GM18526 (cell line): Measurements from ENCODE around the gene INTS14.

Source experiments
- POLR2A ChIP-seq: IDR thresholded peaks from 3 replicates; pipeline ENCODE4 v1.6.1; 2011; ENCODE audit not compliant: insufficient read length; ENCODE audit errors: extremely low read depth

The INTS14 gene

DNA sequence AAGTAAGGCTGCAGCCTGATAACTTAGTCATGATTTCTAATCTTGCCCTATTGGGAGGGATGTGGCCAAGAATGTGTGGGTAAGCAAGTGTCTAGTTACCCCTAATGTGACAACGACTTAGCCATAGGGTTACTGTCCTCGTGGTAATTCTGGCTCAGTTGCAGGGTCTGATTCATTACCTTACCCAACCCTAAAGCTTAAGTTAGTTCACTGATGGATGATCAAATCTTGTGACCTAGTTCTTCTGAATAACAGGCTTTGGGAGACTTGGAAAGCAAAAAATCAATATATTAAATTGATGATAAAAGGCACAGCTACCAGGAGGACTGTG lies 1.6 kb upstream of the INTS14 start:
- TF ChIP-seq POLR2A, result no peak

DNA sequence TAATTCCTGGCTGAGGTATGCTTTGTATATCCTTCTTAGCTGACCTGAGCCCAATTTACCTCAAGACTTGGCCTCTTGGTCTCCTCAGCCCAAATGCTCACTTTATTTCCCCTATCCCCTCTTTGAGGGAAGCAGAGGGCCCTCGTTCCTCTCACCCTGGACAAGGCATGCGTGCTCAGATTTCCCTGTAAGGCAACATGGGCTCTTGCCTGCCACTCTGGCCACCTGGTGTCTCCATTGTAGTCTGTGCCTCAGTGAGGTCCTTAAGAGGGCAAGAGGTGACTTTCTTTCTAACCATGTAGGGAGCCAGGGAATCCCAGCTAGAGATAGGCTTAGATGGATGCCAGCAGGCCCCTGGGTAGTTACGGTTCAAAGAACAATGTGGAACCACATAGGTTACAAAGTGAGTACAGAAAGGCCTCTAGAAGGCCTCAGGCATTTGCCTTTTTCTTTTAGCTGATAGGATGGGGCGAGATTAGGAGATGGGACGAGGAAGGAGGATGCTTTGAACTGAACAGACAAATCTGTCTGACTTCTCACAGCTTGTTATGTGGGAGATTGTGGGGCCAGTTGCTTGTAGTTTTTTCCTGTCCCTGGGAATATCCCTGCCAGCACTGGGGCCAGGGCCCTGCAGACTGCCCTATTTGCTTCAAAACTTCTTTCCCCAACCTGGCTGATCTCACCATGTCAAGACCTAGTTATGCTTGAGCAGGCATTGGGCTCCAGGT lies 1.1 kb upstream of the INTS14 start:
- no peak for TF ChIP-seq POLR2A

- TF ChIP-seq POLR2A, result no peak
These were observed 7.4 kb downstream of the INTS14 start for GRCh38 chr15:65603559-65603958.

GRCh38 chr15:65603134-65603533 lies 7.8 kb downstream of the INTS14 start:
- TF ChIP-seq POLR2A, result no peak

GRCh38 chr15:65599677-65600076 lies 11.3 kb downstream of the INTS14 start:
- no peak for TF ChIP-seq POLR2A

- no peak for TF ChIP-seq POLR2A
These were observed 12.5 kb downstream of the INTS14 start for GRCh38 chr15:65598468-65598867.

GRCh38 chr15:65595960-65596359 lies 15.0 kb downstream of the INTS14 start:
- no peak for TF ChIP-seq POLR2A

GRCh38 chr15:65587094-65587493 lies 23.8 kb downstream of the INTS14 start:
- no peak for TF ChIP-seq POLR2A

GRCh38 chr15:65584241-65584640 lies 26.7 kb downstream of the INTS14 start:
- no peak for TF ChIP-seq POLR2A

DNA sequence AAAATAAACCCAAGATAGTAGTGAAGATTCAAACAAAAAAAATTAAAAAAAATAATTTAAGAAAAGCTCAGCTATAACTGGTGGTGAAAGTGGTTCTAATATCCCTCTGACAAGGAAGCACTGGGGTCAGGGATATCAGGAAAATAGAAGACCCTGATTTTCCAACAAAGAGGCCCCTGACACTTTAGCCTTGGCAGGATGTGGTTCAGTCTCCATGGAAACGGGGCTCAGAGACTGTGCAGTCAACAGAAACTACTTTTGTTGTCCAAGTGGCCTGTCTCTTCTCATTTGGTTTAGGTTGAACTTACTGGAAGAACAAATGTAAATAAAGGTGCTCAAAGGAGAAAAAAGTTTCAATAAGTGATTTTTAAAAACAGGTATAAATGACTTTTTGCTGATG lies 27.2 kb downstream of the INTS14 start:
- TF ChIP-seq POLR2A, result no peak

GRCh38 chr15:65580287-65580686 lies 30.6 kb downstream of the INTS14 start:
- no peak for TF ChIP-seq POLR2A

GRCh38 chr15:65579762-65580161 lies 31.2 kb downstream of the INTS14 start:
- no peak for TF ChIP-seq POLR2A

DNA sequence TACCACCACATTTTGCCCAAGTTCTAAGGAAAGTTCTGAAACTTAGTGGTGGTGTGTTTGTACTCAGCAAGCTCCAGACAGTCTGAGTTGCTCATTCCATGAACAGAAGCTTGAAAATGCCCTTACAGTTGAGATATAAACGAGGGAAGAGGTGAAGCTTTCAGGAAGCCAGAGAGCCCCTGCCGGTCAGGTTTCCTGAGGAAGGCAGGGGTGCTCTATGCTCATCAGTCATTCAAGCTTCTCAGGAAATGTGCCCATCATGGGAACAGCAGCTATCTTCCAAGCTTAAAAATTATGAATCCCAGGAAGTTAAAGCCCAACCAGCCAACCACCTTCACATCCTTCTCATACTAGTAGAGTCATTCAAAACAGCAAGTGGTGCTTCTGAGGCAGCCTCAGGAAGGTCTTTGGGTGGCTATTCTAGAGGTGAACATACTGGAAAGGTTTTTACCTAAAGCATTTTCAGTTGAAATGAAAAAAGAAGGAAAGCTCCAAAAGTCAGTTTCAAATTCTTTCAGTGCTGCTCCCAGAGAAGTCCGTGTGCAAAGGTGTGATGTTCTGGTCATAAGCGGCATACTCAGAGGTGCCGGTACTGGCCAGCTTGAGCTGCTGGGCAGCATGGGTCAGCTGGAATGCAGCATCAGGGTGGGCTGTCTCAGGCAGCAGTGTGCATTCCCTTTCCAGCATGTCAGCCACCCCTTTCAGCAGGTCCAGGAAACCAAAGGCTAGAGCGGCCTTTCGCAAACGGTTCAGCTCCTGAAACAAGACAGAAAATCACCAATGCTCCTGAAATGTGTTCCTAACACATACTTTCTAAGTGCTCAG lies 31.8 kb downstream of the INTS14 start:
- TF ChIP-seq POLR2A, result no peak

GRCh38 chr15:65577129-65577996 lies 33.6 kb downstream of the INTS14 start:
- no peak for TF ChIP-seq POLR2A

GRCh38 chr15:65576664-65577063 lies 34.3 kb downstream of the INTS14 start:
- no peak for TF ChIP-seq POLR2A

DNA sequence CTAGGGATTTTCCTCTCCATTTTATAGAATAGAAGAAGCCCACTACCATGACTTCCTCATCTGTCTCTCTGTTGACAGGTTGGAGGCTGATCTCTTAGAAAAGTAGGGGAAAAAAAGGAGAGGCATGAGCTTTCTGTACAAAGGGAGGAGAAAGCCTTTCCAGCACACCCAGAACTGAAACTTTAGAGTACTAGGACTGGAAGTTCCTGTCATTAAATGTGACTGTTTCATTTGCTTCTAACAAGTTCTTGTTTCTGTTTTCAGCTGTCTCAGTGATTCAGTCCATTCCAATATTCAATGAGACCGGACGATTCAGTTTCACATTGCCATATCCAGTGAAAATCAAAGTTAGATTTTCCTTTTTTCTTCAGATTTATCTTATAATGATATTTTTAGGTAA lies 39.0 kb downstream of the INTS14 start:
- no peak for TF ChIP-seq POLR2A
